ENCODE measurements around the gene BHMT2. TPM values are rescaled to one million over a fixed set of nuclear protein-coding genes. Genes with fewer than 3 reads are reported as not detected.

The BHMT2 gene
- total and polyA plus RNA-seq, 2 of the 4 experiments (the other 2 are of a cell fraction): 0.36 to 0.60 TPM

DNA sequence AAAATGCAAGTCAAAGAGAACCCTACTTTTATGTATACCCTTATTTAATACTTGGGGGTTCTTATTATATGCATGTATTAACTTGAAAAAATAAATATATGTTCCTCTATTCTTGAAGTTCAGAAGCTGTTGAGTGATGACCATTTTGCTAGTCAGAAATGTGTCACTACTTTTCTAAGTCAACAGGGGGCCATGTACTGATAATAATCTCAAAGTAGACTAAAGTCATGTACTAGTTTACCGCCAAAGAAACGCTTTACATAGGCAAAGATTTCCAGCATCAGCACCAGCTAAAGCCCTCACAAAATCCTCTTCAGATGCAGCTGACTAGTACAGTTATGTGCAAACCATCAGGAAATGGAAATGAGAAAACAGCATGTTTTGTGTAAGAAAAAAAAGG is 36.3 kb downstream of the BHMT2 start:
- no peak overlapping the region for H3K18ac ChIP-seq (ENCODE audit: low read depth, low read length)
- no peak overlapping the region for H2BK15ac ChIP-seq (ENCODE audit: low read depth, low read length)
- CTCF ChIA-PET: interaction anchor here (1.0 to 1.3 kb wide), 2 partner anchors 27 to 81 kb away, joined by 3 to 5 read pairs; no protein-coding TSS in a partner anchor
- DNase-seq (no peak), ATAC-seq (ENCODE audit: low read depth) (no peak)
- BruUV-seq (replicated peaks): no TSS peak
- no peak overlapping the region for H3K56ac ChIP-seq (ENCODE audit: extremely low read depth, insufficient read depth, low read length)
- no peak overlapping the region for H3K4me2 ChIP-seq (ENCODE audit: low read depth, low read length)
- H3K9ac ChIP-seq (ENCODE audit: low read depth, low read length): no peak overlapping the region
- no peaks in the 10 kb centered on the region for H3K36me3 ChIP-seq (ENCODE audit: control insufficient read depth, insufficient read depth, low read length)
- H3K27ac ChIP-seq (ENCODE audit: insufficient read depth, low read length): no peak overlapping the region
- H2AK9ac ChIP-seq (replicated peaks; ENCODE audit: low read depth, low read length, poor library complexity): no peak overlapping the region
- H4K5ac ChIP-seq (ENCODE audit: low read depth, low read length): no peak overlapping the region
- intact Hi-C loops (cut with micrococcal nuclease): no loop called here
- H2AFZ ChIP-seq (replicated peaks; ENCODE audit: low read length, poor library complexity): no peak overlapping the region
- H4K91ac ChIP-seq (ENCODE audit: insufficient read depth, low read depth, low read length): no peak overlapping the region
- no peak overlapping the region for H2BK20ac ChIP-seq (ENCODE audit: low read depth, low read length)
- WGBS, 2 experiments (ENCODE audit: extremely low coverage in 2 of 2, insufficient read length in 1 of 2): no CpG with 5 or more reads among the region's 2 CpGs
- no peaks in the 10 kb centered on the region for H3K79me1 ChIP-seq (ENCODE audit: low read depth in 1 of 2, low read length in 2 of 2)
- H3K9me3 ChIP-seq (ENCODE audit: control insufficient read depth, insufficient read depth, low read length): 0 out of 2 replicates have a peak, but pooled peaks cover 2% of the 10 kb centered on the region
- H3K4ac ChIP-seq (ENCODE audit: low read depth, low read length): no peak overlapping the region
- POLR2A ChIA-PET (ENCODE audit: unreplicated experiment): no interaction called here
- H3K9me1 ChIP-seq (ENCODE audit: insufficient read depth, low read length): no peaks in the 10 kb centered on the region
- H3K23ac ChIP-seq (ENCODE audit: low read depth, low read length): no peak overlapping the region
- H4K8ac ChIP-seq (ENCODE audit: low read depth in 2 of 2, low read length in 2 of 2): no peak overlapping the region
- no peaks in the 10 kb centered on the region for H4K20me1 ChIP-seq (ENCODE audit: insufficient read depth, low read length)
- H3K4me1 ChIP-seq (ENCODE audit: control insufficient read depth, insufficient read depth, low read length): no peaks in the 10 kb centered on the region
- dilution Hi-C loops (cut with HindIII; ENCODE audit: low sequenced_read_pairs, unreplicated experiment): no loop called here
- TF ChIP-seq CEBPB (IDR thresholded peaks at IDR 0.05; ENCODE audit: low read depth, low read length) (no peak), RCOR1 (IDR thresholded peaks at IDR 0.05; ENCODE audit: insufficient replicate concordance, low read length) (no peak), FOS (IDR thresholded peaks at IDR 0.05; ENCODE audit: low read depth, low read length) (no peak), POLR2A (IDR thresholded peaks at IDR 0.05; ENCODE audit: low read depth, low read length) (no peak), RAD21 (IDR thresholded peaks at IDR 0.05; ENCODE audit: low read length) (no peak), BHLHE40 (IDR thresholded peaks at IDR 0.05; ENCODE audit: low read depth, low read length) (no peak), SMC3 (IDR thresholded peaks at IDR 0.05; ENCODE audit: low read depth, low read length) (no peak), MAFK (IDR thresholded peaks at IDR 0.05; ENCODE audit: low read depth, low read length) (no peak), CTCF (conservative IDR thresholded peaks at IDR 0.05; ENCODE audit: low read depth, low read length) (no peak), RFX5 (IDR thresholded peaks at IDR 0.05; ENCODE audit: low read depth, low read length) (no peak), MXI1 (IDR thresholded peaks at IDR 0.05; ENCODE audit: borderline replicate concordance, low read depth, low read length) (no peak), NFE2L2 (IDR thresholded peaks at IDR 0.05; ENCODE audit: low read depth, low read length) (no peak), CHD1 (IDR thresholded peaks at IDR 0.05; ENCODE audit: low read depth, low read length) (no peak), MAZ (IDR thresholded peaks at IDR 0.05; ENCODE audit: borderline replicate concordance, low read depth, low read length) (no peak)
- TF ChIP-seq, protein P1, sequence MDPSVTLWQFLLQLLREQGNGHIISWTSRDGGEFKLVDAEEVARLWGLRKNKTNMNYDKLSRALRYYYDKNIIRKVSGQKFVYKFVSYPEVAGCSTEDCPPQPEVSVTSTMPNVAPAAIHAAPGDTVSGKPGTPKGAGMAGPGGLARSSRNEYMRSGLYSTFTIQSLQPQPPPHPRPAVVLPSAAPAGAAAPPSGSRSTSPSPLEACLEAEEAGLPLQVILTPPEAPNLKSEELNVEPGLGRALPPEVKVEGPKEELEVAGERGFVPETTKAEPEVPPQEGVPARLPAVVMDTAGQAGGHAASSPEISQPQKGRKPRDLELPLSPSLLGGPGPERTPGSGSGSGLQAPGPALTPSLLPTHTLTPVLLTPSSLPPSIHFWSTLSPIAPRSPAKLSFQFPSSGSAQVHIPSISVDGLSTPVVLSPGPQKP (IDR thresholded peaks at IDR 0.05; ENCODE audit: borderline replicate concordance, low read depth, low read length): no peak
- TF ChIP-seq, protein P2, sequence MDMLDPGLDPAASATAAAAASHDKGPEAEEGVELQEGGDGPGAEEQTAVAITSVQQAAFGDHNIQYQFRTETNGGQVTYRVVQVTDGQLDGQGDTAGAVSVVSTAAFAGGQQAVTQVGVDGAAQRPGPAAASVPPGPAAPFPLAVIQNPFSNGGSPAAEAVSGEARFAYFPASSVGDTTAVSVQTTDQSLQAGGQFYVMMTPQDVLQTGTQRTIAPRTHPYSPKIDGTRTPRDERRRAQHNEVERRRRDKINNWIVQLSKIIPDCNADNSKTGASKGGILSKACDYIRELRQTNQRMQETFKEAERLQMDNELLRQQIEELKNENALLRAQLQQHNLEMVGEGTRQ (IDR thresholded peaks at IDR 0.05; ENCODE audit: low read depth, low read length): no peak
- peaks cover 38% of the 10 kb centered on the region for H3K27me3 ChIP-seq (ENCODE audit: control insufficient read depth, insufficient read depth, low read length)
- no peak overlapping the region for H3K4me3 ChIP-seq (ENCODE audit: insufficient read depth, low read depth, low read length)
- no peak overlapping the region for H3K14ac ChIP-seq (replicated peaks; ENCODE audit: low read depth, low read length)
- in situ Hi-C loops (cut with MboI; ENCODE audit: low sequenced_read_pairs): no loop called here
- no peak overlapping the region for H2AK5ac ChIP-seq (ENCODE audit: low read depth, low read length)
- H2BK5ac ChIP-seq (ENCODE audit: low read depth, low read length, poor library complexity, severe bottlenecking): no peak overlapping the region
- no peak overlapping the region for H2BK120ac ChIP-seq (ENCODE audit: low read depth, low read length)

Measured in IMR-90 (cell line).